NCI-H524 (cell line): ENCODE results near the gene ADAMTS17.
A peak's percentile ranks its signal among the peaks of the same experiment; 100 is the strongest.

Experiments
- DNase-seq, 2 experiments: peaks; one replicate each; lab custom pipeline; 2025; lab: John Stamatoyannopoulos, UW

The ADAMTS17 gene

GRCh38 chr15:99978426-99978825, 363.3 kb downstream of the ADAMTS17 start:
- DNase-seq: no peak

GRCh38 chr15:99977929-99978328, 363.8 kb downstream of the ADAMTS17 start:
- no peak for DNase-seq

DNA sequence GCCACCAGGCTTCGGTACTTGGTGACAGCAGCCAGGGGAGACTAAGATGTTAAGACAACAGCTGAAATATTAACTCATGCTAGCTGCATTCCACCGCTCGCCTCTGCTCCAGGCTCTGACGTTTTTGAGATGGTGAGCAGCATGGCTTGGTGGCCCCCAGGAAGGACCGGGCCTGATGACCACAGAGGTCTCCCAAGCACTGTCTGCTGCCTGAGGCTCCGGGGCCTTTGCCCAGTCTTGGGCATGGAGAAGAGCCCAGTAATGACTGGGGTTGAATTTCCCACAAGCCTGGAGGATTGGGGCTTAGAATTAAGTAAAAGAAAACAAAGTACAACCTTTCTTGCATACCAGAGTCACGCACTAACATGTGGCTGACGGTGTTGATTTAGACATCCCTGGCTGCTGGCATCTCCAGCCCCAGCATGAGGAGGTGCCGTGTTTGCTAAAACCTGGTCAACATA, 364.9 kb downstream of the ADAMTS17 start:
- DNase-seq: no peak

- DNase-seq: no peak
Observed at GRCh38 chr15:99976000-99976399, 365.8 kb downstream of the ADAMTS17 start.

DNA sequence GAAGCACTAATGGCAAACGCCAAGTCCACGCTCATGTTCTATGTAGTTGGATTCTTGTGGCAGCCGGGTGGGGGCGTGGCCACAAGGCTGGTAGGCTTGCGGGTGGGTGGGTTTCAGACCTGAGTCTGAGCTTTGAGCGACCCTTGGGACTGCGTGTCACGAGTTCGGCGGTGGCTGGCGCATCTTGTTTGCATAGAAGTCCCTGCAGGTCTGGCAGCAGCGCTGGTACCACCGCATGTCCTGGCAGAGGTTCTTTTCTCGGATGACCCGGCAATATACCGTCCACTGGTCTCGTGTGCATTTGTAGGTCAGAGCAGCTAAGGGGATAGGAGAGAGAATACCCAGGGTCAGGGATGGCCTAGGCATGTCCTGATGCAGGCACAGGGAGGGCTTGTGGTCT, 367.5 kb downstream of the ADAMTS17 start:
- no peak for DNase-seq

DNA sequence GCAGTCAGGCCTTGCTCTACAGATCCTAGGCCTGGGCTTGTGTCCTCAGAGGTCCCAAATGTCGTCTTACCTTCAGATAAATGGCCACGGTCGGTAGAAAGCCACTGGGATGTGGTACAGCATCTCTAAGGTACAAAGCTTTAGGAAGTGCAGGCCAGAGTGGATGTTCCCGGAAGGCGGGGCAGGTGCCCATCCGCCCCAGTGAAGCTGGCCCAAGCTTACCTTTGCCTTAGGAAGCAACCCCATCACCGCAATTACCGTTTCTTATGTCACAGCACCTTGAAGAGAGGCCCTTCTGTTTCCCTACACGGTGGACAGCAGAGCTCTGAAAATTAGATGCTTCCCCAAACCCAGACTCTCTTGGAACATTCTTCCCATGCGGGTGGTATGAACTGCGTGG, 368.4 kb downstream of the ADAMTS17 start:
- DNase-seq: no peak

DNA sequence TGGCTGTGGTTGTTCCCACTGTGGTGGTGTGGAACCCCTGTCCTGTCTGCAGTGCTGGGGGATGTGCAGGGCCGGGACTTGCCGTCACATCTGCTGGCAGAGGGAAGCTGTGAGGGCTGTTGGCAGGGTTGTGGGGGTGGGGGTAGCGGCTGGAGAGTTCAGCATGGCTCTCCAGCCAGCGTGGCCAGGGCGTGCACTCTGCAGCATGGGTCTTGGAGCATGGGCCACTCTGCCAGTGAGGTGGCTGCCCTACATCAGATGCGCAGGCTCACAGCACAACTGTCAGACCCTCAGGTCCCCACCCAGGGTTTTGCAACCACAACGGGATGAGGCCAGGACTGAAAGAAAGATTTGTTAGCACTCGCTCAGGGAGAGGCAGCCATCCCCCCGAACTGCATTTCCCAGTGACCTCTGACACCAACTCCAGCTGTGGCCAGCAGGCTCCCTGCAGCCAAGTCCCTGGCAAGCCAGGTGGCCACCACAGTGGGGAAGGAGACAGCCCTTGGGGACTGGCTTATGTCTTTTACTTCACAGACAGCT, 370.8 kb downstream of the ADAMTS17 start:
- DNase-seq: no peak

GRCh38 chr15:99969261-99969920, 372.4 kb downstream of the ADAMTS17 start:
- no peak for DNase-seq

- DNase-seq: no peak
Observed at GRCh38 chr15:99967841-99968371, 373.9 kb downstream of the ADAMTS17 start.

- DNase-seq: no peak
Observed at GRCh38 chr15:99966815-99967214, 375.0 kb downstream of the ADAMTS17 start.

DNA sequence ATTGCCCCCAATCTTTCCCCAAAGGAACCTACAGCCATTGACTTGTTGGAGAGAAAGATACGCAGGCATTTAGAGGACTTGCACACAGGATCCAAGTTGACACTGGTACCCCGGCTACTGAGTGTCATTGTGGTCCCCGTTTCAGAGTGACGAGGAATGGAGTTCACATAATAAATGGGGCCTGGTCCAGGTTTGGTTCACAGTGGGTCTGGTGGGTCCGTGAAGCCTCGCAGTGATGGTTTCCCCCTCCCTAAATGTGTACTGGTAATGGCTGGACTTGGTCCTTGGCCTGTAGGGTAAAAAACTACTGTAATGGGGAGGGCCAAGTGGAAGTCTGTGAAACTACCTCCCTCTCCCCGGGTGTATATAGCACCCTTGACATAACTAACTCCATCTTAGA, 376.4 kb downstream of the ADAMTS17 start:
- no peak for DNase-seq

- DNase-seq: no peak
Observed at GRCh38 chr15:99963976-99964375, 377.8 kb downstream of the ADAMTS17 start.

GRCh38 chr15:99963096-99963825, 378.5 kb downstream of the ADAMTS17 start:
- peak; percentile 12 to 50 for DNase-seq

- DNase-seq: no peak
Observed at GRCh38 chr15:99962006-99962561, 379.7 kb downstream of the ADAMTS17 start.

GRCh38 chr15:99961011-99961441, 380.7 kb downstream of the ADAMTS17 start:
- peak in 1 of 2 experiments; percentile 37 for DNase-seq

- DNase-seq: no peak
Observed at GRCh38 chr15:99959326-99959725, 382.4 kb downstream of the ADAMTS17 start.

DNA sequence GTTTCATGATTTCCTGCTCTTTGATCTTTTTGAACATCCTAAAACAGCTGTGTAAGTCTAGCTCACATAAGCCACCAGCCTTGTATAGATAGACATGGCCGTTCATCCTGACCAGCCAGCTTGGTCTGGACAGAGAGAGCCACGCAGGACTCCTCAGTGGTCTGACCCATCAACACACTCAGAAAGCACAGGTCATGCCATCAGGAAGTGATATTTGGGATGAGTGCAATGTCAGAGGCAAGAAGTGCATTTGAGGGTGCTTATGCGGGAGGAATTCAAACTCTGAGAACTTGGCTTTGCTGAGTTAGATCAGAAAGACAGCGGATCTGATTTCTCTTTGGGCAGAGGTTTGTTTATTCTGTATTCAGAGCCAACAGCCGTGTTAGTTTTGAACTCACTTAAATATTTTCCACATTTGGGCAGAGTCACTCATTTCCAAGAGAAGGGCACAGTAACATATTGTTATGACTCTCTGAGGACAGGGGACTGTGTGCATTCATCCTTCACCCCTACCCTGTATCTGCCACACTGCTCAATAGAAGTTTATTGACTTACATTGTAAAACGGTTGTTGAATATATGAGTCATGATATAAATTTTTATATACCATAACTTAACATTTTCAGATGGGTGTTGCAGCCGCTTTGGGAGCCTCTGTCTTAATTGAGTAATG, 383.2 kb downstream of the ADAMTS17 start:
- no peak for DNase-seq

DNA sequence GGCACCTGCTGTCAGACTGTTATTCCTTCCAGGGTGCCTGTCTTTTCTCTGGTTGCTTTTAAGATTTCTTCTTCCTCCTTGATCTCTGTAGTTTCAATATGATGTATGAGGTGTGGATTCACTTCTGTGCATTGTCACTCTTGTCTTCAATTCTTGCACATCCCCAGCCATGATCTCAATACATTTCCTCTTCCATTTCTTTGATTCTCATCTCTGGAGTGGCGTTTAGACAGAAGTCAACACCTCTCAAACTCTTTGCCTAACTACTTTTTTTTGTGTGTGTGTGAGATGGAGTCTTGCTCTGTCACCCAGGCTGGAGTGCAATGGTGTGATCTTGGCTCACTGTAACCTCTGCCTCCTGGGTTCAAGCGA, 384.1 kb downstream of the ADAMTS17 start:
- no peak for DNase-seq

DNA sequence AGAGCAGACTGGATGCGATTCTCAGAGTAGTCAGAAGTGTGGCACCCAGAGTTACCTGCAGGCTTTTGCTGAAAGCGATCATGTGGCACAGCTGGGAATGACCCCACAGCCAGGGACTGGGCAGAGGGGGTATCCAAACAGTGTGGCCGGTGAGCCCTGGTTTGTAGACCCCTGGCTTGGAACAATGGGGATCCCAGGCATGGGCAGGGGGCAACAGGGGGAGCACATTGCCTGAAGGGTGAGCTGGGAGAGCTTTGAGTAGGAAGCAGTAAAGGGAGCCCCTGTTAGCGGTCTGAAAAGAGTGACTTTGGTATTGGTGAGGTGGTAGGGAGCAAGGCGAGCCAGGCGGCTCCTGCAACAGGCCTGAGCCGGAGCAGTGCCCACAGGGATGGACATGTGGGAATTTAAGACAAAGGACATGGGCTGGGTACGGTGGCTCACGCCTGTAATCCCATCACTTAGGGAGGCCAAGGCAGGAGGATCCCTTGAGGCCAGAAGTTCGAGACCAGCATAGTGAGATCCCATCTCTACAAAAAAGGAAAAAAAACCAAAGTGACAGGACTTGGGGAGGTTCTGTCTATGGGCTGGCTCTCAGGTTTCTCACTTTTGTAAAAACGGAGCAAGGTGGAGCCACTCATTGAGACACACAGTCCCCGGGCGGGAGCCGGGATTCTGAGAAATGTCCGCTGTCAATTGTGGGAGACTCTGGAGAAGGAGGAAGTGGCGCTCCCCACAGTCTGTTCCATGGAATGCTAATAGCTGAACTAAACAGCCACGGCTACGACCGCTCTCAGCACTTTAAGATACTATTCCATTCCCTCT, 384.7 kb downstream of the ADAMTS17 start:
- no peak for DNase-seq

DNA sequence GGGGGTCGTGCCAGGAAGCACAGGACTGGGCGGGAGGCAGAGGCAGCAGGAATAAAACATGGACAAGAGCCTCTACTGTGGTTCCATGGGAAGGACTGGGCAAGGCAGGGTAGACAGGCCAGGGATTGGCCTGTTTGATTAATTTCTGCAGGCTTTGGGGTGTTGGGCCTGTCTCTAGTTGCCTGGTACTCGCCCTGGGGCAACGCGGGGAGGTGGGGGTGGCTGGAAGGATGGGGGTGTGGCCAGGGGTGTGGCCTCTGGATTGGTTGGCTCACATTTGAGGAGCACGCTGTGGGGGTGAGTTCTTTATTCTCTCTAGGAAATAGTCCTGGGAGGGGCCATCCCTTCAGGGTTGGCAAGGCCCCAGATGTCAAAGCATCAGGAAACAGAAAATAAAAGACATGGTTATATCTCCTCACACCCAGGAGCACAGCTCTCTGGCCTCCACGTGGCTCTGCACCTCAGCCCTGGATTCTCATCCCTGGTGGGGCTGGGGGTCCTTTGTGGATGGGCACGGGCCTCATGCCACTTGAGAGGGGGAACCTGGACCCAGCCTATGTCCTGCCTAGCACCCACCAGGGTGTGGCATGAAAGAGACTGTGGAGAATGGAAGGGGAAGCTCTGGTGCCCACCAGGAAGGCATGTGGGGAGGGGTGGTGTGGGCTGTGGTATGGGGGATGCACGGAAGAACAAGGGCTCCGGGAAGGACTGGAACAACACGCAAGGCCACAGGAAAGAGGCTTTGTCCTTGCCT, 385.6 kb downstream of the ADAMTS17 start:
- no peak for DNase-seq

DNA sequence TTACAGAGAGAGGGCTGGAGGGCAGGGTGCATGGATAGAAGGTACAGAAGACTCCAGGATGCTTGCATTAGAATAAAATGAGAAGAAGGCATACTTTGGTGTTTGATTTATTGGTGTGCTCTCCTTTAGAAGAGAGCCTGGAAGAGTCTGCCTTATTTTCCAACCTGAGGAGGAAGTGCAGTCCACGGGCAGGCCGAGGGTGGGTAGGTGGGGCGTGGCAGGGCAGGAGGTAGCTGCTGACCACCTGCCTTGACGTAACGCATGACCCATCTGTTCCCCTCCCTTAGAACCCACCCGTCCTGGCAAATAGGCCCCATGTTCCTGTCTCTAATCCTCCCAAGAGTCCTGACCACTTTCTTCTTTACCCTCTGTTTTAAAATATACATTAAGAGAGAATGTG, 386.2 kb downstream of the ADAMTS17 start:
- DNase-seq: no peak
